Smooth muscle cell (in vitro differentiated cells): ENCODE data around the gene TFPI2. TPM values are rescaled to one million over a fixed set of nuclear protein-coding genes. Genes with fewer than 3 reads are reported as not detected.

Experiments
- DNase-seq: peaks from one replicate; lab custom pipeline; 2025; ENCODE audit not compliant: unreplicated experiment; lab: John Stamatoyannopoulos, UW
- H2AFZ ChIP-seq: fragments of 200-600 bp; sonication (generic); 2 replicates; pipeline ENCODE4 v1.6.0; 2016; ENCODE audit warnings: antibody characterized with exemption, low read depth, mild to moderate bottlenecking
- H3F3A ChIP-seq: fragments of 200-600 bp; sonication (generic); 2 replicates; pipeline ENCODE4 v1.6.0; 2017; ENCODE audit warnings: antibody characterized with exemption, low read depth
- H3K27ac ChIP-seq: fragments of 200-600 bp; sonication (generic); 2 replicates; pipeline ENCODE4 v1.5.1; 2016; ENCODE audit warnings: low read depth, mild to moderate bottlenecking
- H3K27me3 ChIP-seq: fragments of 200-600 bp; sonication (generic); 2 replicates; pipeline ENCODE4 v1.6.1; 2016; ENCODE audit warnings: low read depth, mild to moderate bottlenecking
- H3K36me3 ChIP-seq: fragments of 200-600 bp; sonication (generic); 2 replicates; pipeline ENCODE4 v1.5.1; 2016; ENCODE audit warnings: low read depth
- H3K4me1 ChIP-seq: fragments of 200-600 bp; sonication (generic); 2 replicates; pipeline ENCODE4 v1.5.1; 2016; ENCODE audit warnings: low read depth
- H3K4me2 ChIP-seq: fragments of 200-600 bp; sonication (generic); 2 replicates; pipeline ENCODE4 v1.6.0; 2016; ENCODE audit warnings: mild to moderate bottlenecking
- H3K4me3 ChIP-seq: fragments of 200-600 bp; sonication (generic); 2 replicates; pipeline ENCODE4 v1.5.1; 2016; ENCODE audit warnings: mild to moderate bottlenecking
- H3K79me2 ChIP-seq: fragments of 200-600 bp; sonication (generic); 2 replicates; pipeline ENCODE4 v1.6.0; 2016; ENCODE audit warnings: low read depth, mild to moderate bottlenecking
- H3K9ac ChIP-seq: fragments of 200-600 bp; sonication (generic); 2 replicates; pipeline ENCODE4 v1.6.0; 2016; ENCODE audit warnings: low read depth
- H3K9me3 ChIP-seq: fragments of 200-600 bp; sonication (generic); replicated peaks from 2 replicates; pipeline ENCODE4 v1.5.1; 2016; ENCODE audit warnings: low read depth
- H4K20me1 ChIP-seq: fragments of 200-600 bp; sonication (generic); 2 replicates; pipeline ENCODE4 v1.6.0; 2016; ENCODE audit warnings: low read depth
- CTCF ChIP-seq: fragments of 200-600 bp; sonication (generic); IDR thresholded peaks from 2 replicates; pipeline ENCODE4 v1.5.1; 2017; ENCODE audit warnings: borderline replicate concordance, mild to moderate bottlenecking, antibody characterized with exemption; ENCODE audit not compliant: insufficient read depth, poor library complexity, severe bottlenecking
- WGBS: methylation state at CpG from one replicate; pipeline ENCODE4 v1.1.7; 2016; ENCODE audit warnings: low lambda C conversion rate; 5-methylcytosine and 5-hydroxymethylcytosine counted together
- polyA plus RNA-seq: library from polyadenylated mRNA; unstranded; fragments of >200 nt; fragmentation: Nextera tagmentation; extraction: Ambion mirVana; gene quantifications from 2 replicates; pipeline ENCODE4 v1.2.1, GENCODE V29; 2016
- total RNA-seq: library from RNA; depleted of rRNA; stranded (reverse); fragments of >200 nt; gene quantifications from 2 replicates; pipeline ENCODE4 v1.2.3, GENCODE V29; 2014

The TFPI2 gene
- total and polyA plus RNA-seq, 2 experiments from 2014 or later, result 104 to 139 TPM

- no peak for DNase-seq
- Histone ChIP-seq H3K27ac (no peak overlapping the region), H3K4me3 (no peak overlapping the region), H3K36me3 (no peaks in the 10 kb centered on the region), H3F3A (no peaks in the 10 kb centered on the region), H3K27me3 (no peaks in the 10 kb centered on the region), H3K4me1 (no peaks in the 10 kb centered on the region), H3K9ac (no peak overlapping the region), H3K79me2 (no peaks in the 10 kb centered on the region), H2AFZ (no peak overlapping the region), H3K4me2 (no peak overlapping the region), H4K20me1 (no peaks in the 10 kb centered on the region), H3K9me3 (no peaks in the 10 kb centered on the region)
- TF ChIP-seq CTCF, result no peak
- WGBS, result 94% methylated on average over 1 of the region's 1 CpG
Observed at GRCh38 chr7:93855797-93856196, 34.8 kb downstream of the TFPI2 start.

- Histone ChIP-seq H3K4me1 (no peaks in the 10 kb centered on the region), H2AFZ (no peak overlapping the region), H3K9ac (no peak overlapping the region), H3F3A (no peaks in the 10 kb centered on the region), H3K27ac (no peak overlapping the region), H3K79me2 (no peaks in the 10 kb centered on the region), H4K20me1 (no peaks in the 10 kb centered on the region), H3K4me3 (no peak overlapping the region), H3K27me3 (no peaks in the 10 kb centered on the region), H3K4me2 (no peak overlapping the region), H3K9me3 (no peaks in the 10 kb centered on the region), H3K36me3 (no peaks in the 10 kb centered on the region)
- WGBS, result 97% methylated on average over 1 of the region's 1 CpG
- no peak for DNase-seq
- TF ChIP-seq CTCF, result no peak
Observed at GRCh38 chr7:93854480-93854879, 36.1 kb downstream of the TFPI2 start.

GRCh38 chr7:93851536-93851935 is 39.0 kb downstream of the TFPI2 start:
- no peak overlapping the region for H3K27ac ChIP-seq
- H3K9ac ChIP-seq, result no peak overlapping the region
- no peaks in the 10 kb centered on the region for H3K4me1 ChIP-seq
- no peak for TF ChIP-seq CTCF
- DNase-seq, result no peak
- H3K79me2 ChIP-seq, result no peaks in the 10 kb centered on the region
- H4K20me1 ChIP-seq, result no peaks in the 10 kb centered on the region
- H3K36me3 ChIP-seq, result no peaks in the 10 kb centered on the region
- H2AFZ ChIP-seq, result no peak overlapping the region
- no peaks in the 10 kb centered on the region for H3K27me3 ChIP-seq
- H3K4me2 ChIP-seq, result no peak overlapping the region
- no peak overlapping the region for H3K4me3 ChIP-seq
- 90% methylated on average over 2 of the region's 2 CpGs for WGBS
- no peaks in the 10 kb centered on the region for H3F3A ChIP-seq
- no peaks in the 10 kb centered on the region for H3K9me3 ChIP-seq

GRCh38 chr7:93843260-93843659 is 47.3 kb downstream of the TFPI2 start:
- Histone ChIP-seq H3K79me2 (no peaks in the 10 kb centered on the region), H2AFZ (no peak overlapping the region), H3K9me3 (no peaks in the 10 kb centered on the region), H3K4me3 (no peak overlapping the region), H3K9ac (no peak overlapping the region), H3K4me1 (no peaks in the 10 kb centered on the region), H4K20me1 (no peaks in the 10 kb centered on the region), H3K27me3 (no peaks in the 10 kb centered on the region), H3K4me2 (no peak overlapping the region), H3K36me3 (no peaks in the 10 kb centered on the region), H3K27ac (no peak overlapping the region), H3F3A (no peaks in the 10 kb centered on the region)
- DNase-seq, result no peak
- 43% methylated on average over 1 of the region's 1 CpG for WGBS
- no peak for TF ChIP-seq CTCF
